ENCODE measurements around the gene CDC40. TPM values are rescaled to one million over a fixed set of nuclear protein-coding genes. Genes with fewer than 3 reads are reported as not detected.
A peak's percentile ranks its signal among the peaks of the same experiment; 100 is the strongest.

Gene CDC40
- polyA plus RNA-seq (2011; rRNA removed) = 15.0 and 26.4 TPM in 2 replicates
- polyA minus RNA-seq (2011; rRNA and poly(A)+ RNA removed) = 15.1 and 20.2 TPM in 2 replicates

- CTCF ChIA-PET = interaction anchor here (0.6 to 2.8 kb wide), 13 partner anchors 8 to 992 kb away, joined by 3 to 24 read pairs (median 4); no protein-coding TSS in a partner anchor
- peak within 1 kb of the TSS; percentile 86 for H3K27ac ChIP-seq (ENCODE audit: low read depth, low read length)
- POLR2A ChIA-PET = interaction anchor here (0.7 to 2.1 kb wide), 6 partner anchors 83 to 1919 kb away, joined by 3 to 9 read pairs (median 5); no protein-coding TSS in a partner anchor
Observed at GRCh38 chr6:110180228-110181008, at the start of gene CDC40. Gene CDC40 (plus strand): TSS chr6:110180427. CDS start chr6:110180445, 18 bp downstream.

GRCh38 chr6:110137924-110138887, 42.0 kb upstream of the CDC40 start:
- ChIA-PET CTCF (interaction anchor here (1.2 kb wide), 1 partner anchor 16 kb away, joined by 3 read pairs; no protein-coding TSS in a partner anchor), POLR2A (no interaction called here)
- Histone ChIP-seq H3K9me3 (ENCODE audit: control insufficient read depth, insufficient read depth, low read length) (peaks cover 14% of the 10 kb centered on the region), H3K27me3 (ENCODE audit: control insufficient read depth, insufficient read depth, low read length) (no peaks in the 10 kb centered on the region), H3K4me3 (ENCODE audit: low read depth, low read length) (no peak overlapping the region), H3K27ac (ENCODE audit: low read depth, low read length) (no peak overlapping the region)
- DNase-seq (ENCODE audit: low read depth, low spot score) = no peak
- no peak for TF ChIP-seq CTCF (IDR thresholded peaks at IDR 0.05; ENCODE audit: low read depth, low read length)

More at GRCh38 chr6:110180228-110181008, at the start of gene CDC40:
- Histone ChIP-seq H3K27me3 (ENCODE audit: control insufficient read depth, insufficient read depth, low read length) (no peaks in the 10 kb centered on the region), H3K9me3 (ENCODE audit: control insufficient read depth, insufficient read depth, low read length) (no peaks in the 10 kb centered on the region), H3K4me3 (ENCODE audit: low read depth, low read length) (peak within 1 kb of the TSS; percentile 87)
- TF ChIP-seq CTCF (IDR thresholded peaks at IDR 0.05; ENCODE audit: low read depth, low read length) = no peak
- DNase-seq (ENCODE audit: low read depth, low spot score) = no peak

GRCh38 chr6:110139052-110139451, 41.2 kb upstream of the CDC40 start:
- no peak for DNase-seq (ENCODE audit: low read depth, low spot score)
- Histone ChIP-seq H3K27ac (ENCODE audit: low read depth, low read length) (no peak overlapping the region), H3K4me3 (ENCODE audit: low read depth, low read length) (no peak overlapping the region), H3K27me3 (ENCODE audit: control insufficient read depth, insufficient read depth, low read length) (no peaks in the 10 kb centered on the region), H3K9me3 (ENCODE audit: control insufficient read depth, insufficient read depth, low read length) (peaks cover 14% of the 10 kb centered on the region)
- ChIA-PET CTCF (no interaction called here), POLR2A (no interaction called here)
- TF ChIP-seq CTCF (IDR thresholded peaks at IDR 0.05; ENCODE audit: low read depth, low read length) = no peak

- Histone ChIP-seq H3K4me3 (ENCODE audit: low read depth, low read length) (no peak overlapping the region), H3K9me3 (ENCODE audit: control insufficient read depth, insufficient read depth, low read length) (peaks cover 14% of the 10 kb centered on the region), H3K27ac (ENCODE audit: low read depth, low read length) (no peak overlapping the region), H3K27me3 (ENCODE audit: control insufficient read depth, insufficient read depth, low read length) (no peaks in the 10 kb centered on the region)
- POLR2A ChIA-PET = no interaction called here
- CTCF ChIA-PET = interaction anchor here (1.0 kb wide), 1 partner anchor 251 kb away, joined by 4 read pairs; no protein-coding TSS in a partner anchor
- TF ChIP-seq CTCF (IDR thresholded peaks at IDR 0.05; ENCODE audit: low read depth, low read length) = no peak
- DNase-seq (ENCODE audit: low read depth, low spot score) = peak; percentile 13
Observed at GRCh38 chr6:110140650-110141049, 39.6 kb upstream of the CDC40 start.
